Activated B cell treated with CpG ODN at 0.5 μM for 24 hours (primary cell): Measurements from ENCODE around the gene RCC2. TPM values are rescaled to one million over a fixed set of nuclear protein-coding genes. Genes with fewer than 3 reads are reported as not detected.

Experiments used
- ATAC-seq: fragments of 200-7000 bp; cut with Tn5 transposase; one replicate; pipeline ENCODE4 v1.10.0; 2021; ENCODE audit warnings: low read depth, mild to moderate bottlenecking, moderate library complexity
- CTCF ChIA-PET: fragments of 350-600 bp; sonication (Branson Sonifier 250); formaldehyde crosslinking; loops from one replicate; lab custom pipeline; 2021; ENCODE audit warnings: antibody characterized with exemption; lab: Charles Lee
- POLR2A ChIA-PET: fragments of 350-600 bp; sonication (Branson Sonifier 250); formaldehyde crosslinking; loops from one replicate; lab custom pipeline; 2021; ENCODE audit warnings: antibody characterized with exemption; lab: Charles Lee
- DNase-seq: peaks from one replicate; pipeline ENCODE4 v3.0.0; 2022
- H3K27ac Mint-ChIP-seq: one replicate; pipeline ENCODE4 v1.8.0; 2020; ENCODE audit warnings: mixed read lengths
- H3K27me3 Mint-ChIP-seq: one replicate; pipeline ENCODE4 v1.8.0; 2021; ENCODE audit warnings: mixed read lengths
- H3K36me3 Mint-ChIP-seq: one replicate; pipeline ENCODE4 v1.8.0; 2021; ENCODE audit warnings: low read depth, mixed read lengths
- H3K4me1 Mint-ChIP-seq: one replicate; pipeline ENCODE4 v1.8.0; 2021; ENCODE audit warnings: mixed read lengths
- H3K4me3 Mint-ChIP-seq: one replicate; pipeline ENCODE4 v1.8.0; 2020; ENCODE audit warnings: mild to moderate bottlenecking, mixed read lengths
- H3K9me3 Mint-ChIP-seq: one replicate; pipeline ENCODE4 v1.8.0; 2020; ENCODE audit warnings: mixed read lengths
- intact Hi-C: fragments of 100-400 bp; cut with micrococcal nuclease; formaldehyde crosslinking; loops from one replicate; pipeline ENCODE4 v1.15.1; 2024
- total RNA-seq: library from RNA; stranded (reverse); gene quantifications from 2 replicates; pipeline ENCODE4 v1.2.3, GENCODE V29; 2022
- TF ChIP-seq, protein P1 (sequence below): fragments of 200-600 bp; IDR thresholded peaks from one replicate; pipeline ENCODE4 v1.8.0; 2022; ENCODE audit warnings: antibody characterized with exemption, mild to moderate bottlenecking

RCC2 gene
- total RNA-seq, 1 donor from 2014 or later = 85.1 TPM

DNA sequence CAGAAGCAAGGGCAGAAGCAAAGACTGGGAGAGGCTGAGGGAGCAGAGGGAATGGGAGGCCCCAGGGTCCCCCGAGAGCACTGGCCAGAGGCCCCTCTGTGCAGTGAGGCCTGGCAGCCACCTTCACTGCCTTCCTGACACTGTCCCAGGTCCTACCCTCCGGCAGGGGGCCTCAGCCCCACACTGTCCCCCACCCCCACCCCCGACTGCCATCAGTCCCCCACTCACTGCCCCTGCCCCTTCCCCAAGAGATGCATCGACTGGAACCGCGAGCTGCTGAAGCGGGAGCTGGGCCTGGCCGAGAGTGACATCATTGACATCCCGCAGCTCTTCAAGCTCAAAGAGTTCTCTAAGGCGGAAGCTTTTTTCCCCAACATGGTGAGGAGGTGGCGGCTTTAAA is 80.4 kb downstream of the RCC2 start:
- POLR2A ChIA-PET = no interaction called here
- no peak overlapping the region for H3K27ac Mint-ChIP-seq
- H3K4me3 Mint-ChIP-seq = no peak overlapping the region
- H3K36me3 Mint-ChIP-seq = no peaks in the 10 kb centered on the region
- H3K27me3 Mint-ChIP-seq = no peaks in the 10 kb centered on the region
- DNase-seq (no peak), ATAC-seq (no peak)
- TF ChIP-seq, protein P1, sequence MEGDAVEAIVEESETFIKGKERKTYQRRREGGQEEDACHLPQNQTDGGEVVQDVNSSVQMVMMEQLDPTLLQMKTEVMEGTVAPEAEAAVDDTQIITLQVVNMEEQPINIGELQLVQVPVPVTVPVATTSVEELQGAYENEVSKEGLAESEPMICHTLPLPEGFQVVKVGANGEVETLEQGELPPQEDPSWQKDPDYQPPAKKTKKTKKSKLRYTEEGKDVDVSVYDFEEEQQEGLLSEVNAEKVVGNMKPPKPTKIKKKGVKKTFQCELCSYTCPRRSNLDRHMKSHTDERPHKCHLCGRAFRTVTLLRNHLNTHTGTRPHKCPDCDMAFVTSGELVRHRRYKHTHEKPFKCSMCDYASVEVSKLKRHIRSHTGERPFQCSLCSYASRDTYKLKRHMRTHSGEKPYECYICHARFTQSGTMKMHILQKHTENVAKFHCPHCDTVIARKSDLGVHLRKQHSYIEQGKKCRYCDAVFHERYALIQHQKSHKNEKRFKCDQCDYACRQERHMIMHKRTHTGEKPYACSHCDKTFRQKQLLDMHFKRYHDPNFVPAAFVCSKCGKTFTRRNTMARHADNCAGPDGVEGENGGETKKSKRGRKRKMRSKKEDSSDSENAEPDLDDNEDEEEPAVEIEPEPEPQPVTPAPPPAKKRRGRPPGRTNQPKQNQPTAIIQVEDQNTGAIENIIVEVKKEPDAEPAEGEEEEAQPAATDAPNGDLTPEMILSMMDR = no peak
- H3K9me3 Mint-ChIP-seq = no peaks in the 10 kb centered on the region
- intact Hi-C loops = no loop called here
- H3K4me1 Mint-ChIP-seq = peaks cover 13% of the 10 kb centered on the region
- CTCF ChIA-PET = no interaction called here

DNA sequence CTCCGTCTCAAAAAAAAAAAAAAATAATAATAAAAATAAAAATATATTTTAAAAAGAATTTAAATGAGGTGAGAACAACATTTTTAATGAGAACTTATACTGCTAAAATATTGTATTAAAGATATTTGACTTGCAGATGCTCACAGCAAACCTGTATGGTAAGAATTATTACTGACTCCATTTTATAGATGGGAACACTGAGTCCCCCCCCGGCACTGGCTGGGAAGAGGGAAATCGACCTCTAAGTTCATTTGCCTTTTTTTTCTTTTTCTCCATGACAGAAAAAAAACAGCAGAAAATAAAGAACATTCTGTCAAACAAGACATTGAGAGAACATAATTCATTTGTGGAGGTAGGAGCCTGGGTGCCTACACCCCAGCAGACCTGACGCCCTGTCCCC is 80.9 kb downstream of the RCC2 start:
- DNase-seq (no peak), ATAC-seq (no peak)
- TF ChIP-seq, protein P1 = no peak
- Mint-ChIP-seq H3K36me3 (no peaks in the 10 kb centered on the region), H3K4me1 (peaks cover 13% of the 10 kb centered on the region), H3K27ac (no peak overlapping the region), H3K27me3 (no peaks in the 10 kb centered on the region), H3K9me3 (no peaks in the 10 kb centered on the region), H3K4me3 (no peak overlapping the region)
- intact Hi-C loops = no loop called here
- CTCF ChIA-PET = no interaction called here
- POLR2A ChIA-PET = no interaction called here

Other genes with a start within 250 kb of the RCC2 start
- gene PADI1, start 234.5 kb downstream of the RCC2 start, total RNA-seq = not detected in 2 replicates
- gene PADI3, start 190.6 kb downstream of the RCC2 start, total RNA-seq = not detected in 2 replicates
- 0.29 and 0.42 TPM in 2 replicates for gene PADI4, start 131.5 kb downstream of the RCC2 start, total RNA-seq
- gene PADI6, start 67.5 kb downstream of the RCC2 start, total RNA-seq = not detected in 2 replicates
- gene ARHGEF10L, start 100.0 kb upstream of the RCC2 start, total RNA-seq = 0.59 and 0.62 TPM in 2 replicates